ENCODE data around the gene SLC25A20.

DNA sequence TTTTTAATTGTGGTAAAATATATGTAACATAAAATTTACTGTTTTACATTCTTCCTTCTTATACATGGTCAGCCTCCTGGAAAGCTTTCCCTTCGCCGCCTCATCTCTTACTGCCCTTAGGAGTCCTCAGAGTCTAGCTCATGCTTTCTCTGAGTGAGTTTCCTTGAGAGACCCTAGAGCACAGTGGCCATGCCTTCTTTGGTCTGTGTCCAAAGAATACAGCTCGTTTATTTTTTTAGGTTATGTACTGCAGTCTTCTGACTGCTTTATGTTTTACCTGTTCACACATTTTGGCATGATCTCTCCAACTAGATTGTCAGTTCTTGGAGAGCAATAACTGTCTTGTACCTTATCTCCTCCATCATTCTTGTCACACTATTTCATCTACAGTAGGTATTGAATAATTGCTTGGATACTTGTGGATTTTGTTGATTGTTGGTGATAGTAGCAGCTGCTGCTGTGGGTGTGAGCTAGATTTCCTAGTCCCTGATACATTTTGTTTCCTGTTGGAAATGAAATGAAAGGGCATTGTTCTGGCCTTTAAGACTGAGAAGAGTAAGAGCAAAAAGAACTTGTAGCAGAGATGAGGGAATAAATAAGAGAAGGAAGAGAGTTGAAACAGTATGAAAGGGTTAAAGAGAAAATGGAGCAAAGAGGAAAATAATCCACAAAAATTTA, 30.8 kb upstream of the SLC25A20 start:
- TF ChIP-seq, protein P1, sequence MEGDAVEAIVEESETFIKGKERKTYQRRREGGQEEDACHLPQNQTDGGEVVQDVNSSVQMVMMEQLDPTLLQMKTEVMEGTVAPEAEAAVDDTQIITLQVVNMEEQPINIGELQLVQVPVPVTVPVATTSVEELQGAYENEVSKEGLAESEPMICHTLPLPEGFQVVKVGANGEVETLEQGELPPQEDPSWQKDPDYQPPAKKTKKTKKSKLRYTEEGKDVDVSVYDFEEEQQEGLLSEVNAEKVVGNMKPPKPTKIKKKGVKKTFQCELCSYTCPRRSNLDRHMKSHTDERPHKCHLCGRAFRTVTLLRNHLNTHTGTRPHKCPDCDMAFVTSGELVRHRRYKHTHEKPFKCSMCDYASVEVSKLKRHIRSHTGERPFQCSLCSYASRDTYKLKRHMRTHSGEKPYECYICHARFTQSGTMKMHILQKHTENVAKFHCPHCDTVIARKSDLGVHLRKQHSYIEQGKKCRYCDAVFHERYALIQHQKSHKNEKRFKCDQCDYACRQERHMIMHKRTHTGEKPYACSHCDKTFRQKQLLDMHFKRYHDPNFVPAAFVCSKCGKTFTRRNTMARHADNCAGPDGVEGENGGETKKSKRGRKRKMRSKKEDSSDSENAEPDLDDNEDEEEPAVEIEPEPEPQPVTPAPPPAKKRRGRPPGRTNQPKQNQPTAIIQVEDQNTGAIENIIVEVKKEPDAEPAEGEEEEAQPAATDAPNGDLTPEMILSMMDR (IDR thresholded peaks at IDR 0.05; ENCODE audit: poor library complexity, severe bottlenecking): no peak
- TF ChIP-seq POLR2AphosphoS5 (IDR thresholded peaks at IDR 0.05) (no peak), EP300 (conservative IDR thresholded peaks at IDR 0.05; ENCODE audit: poor library complexity, severe bottlenecking) (no peak), MXI1 (conservative IDR thresholded peaks at IDR 0.05; ENCODE audit: poor library complexity, severe bottlenecking) (no peak), EZH2 (IDR thresholded peaks at IDR 0.05; ENCODE audit: borderline replicate concordance, insufficient read depth, low read length, poor library complexity, severe bottlenecking) (no peak), TAF1 (IDR thresholded peaks at IDR 0.05; ENCODE audit: low read depth) (no peak), SMC3 (conservative IDR thresholded peaks at IDR 0.05; ENCODE audit: poor library complexity) (no peak), RAD21 (conservative IDR thresholded peaks at IDR 0.05) (no peak)
- TF ChIP-seq, protein P2, sequence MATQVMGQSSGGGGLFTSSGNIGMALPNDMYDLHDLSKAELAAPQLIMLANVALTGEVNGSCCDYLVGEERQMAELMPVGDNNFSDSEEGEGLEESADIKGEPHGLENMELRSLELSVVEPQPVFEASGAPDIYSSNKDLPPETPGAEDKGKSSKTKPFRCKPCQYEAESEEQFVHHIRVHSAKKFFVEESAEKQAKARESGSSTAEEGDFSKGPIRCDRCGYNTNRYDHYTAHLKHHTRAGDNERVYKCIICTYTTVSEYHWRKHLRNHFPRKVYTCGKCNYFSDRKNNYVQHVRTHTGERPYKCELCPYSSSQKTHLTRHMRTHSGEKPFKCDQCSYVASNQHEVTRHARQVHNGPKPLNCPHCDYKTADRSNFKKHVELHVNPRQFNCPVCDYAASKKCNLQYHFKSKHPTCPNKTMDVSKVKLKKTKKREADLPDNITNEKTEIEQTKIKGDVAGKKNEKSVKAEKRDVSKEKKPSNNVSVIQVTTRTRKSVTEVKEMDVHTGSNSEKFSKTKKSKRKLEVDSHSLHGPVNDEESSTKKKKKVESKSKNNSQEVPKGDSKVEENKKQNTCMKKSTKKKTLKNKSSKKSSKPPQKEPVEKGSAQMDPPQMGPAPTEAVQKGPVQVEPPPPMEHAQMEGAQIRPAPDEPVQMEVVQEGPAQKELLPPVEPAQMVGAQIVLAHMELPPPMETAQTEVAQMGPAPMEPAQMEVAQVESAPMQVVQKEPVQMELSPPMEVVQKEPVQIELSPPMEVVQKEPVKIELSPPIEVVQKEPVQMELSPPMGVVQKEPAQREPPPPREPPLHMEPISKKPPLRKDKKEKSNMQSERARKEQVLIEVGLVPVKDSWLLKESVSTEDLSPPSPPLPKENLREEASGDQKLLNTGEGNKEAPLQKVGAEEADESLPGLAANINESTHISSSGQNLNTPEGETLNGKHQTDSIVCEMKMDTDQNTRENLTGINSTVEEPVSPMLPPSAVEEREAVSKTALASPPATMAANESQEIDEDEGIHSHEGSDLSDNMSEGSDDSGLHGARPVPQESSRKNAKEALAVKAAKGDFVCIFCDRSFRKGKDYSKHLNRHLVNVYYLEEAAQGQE (IDR thresholded peaks at IDR 0.05; ENCODE audit: borderline replicate concordance): no peak
